OCI-LY7 (cell line): ENCODE results near the gene GJB5. TPM values are rescaled to one million over a fixed set of nuclear protein-coding genes. Genes with fewer than 3 reads are reported as not detected.

Experiments used
- BruUV-seq: library from RNA; stranded (reverse); fragments of 400-500 nt; replicated peaks from 2 replicates; lab custom pipeline; 2021; lab: Mats Ljungman, UMichigan
- CTCF ChIA-PET: fragments of 300-600 bp; sonication (Branson Sonifier 250); formaldehyde crosslinking; loops from one replicate; lab custom pipeline; 2022; ENCODE audit warnings: antibody characterized with exemption; ENCODE audit not compliant: unreplicated experiment; lab: Charles Lee
- POLR2A ChIA-PET: fragments of 300-600 bp; sonication (Branson Sonifier 250); formaldehyde crosslinking; loops from one replicate; lab custom pipeline; 2022; ENCODE audit warnings: antibody characterized with exemption; lab: Charles Lee
- DNase-seq: peaks from one replicate; pipeline ENCODE4 v3.0.0-alpha.2; 2015; ENCODE audit warnings: low spot score
- H2AFZ ChIP-seq: fragments of 200-600 bp; sonication (generic), shearing (Covaris generic); 2 replicates; pipeline ENCODE4 v1.6.1; 2014; ENCODE audit warnings: mild to moderate bottlenecking, antibody characterized with exemption, low read length, moderate library complexity
- H3K27ac ChIP-seq: fragments of 200-600 bp; sonication (generic); 2 replicates; pipeline ENCODE4 v1.5.1; 2014; ENCODE audit warnings: mixed run types, low read depth, mild to moderate bottlenecking, moderate library complexity, low read length, inconsistent platforms; ENCODE audit not compliant: poor library complexity, severe bottlenecking
- H3K36me3 ChIP-seq: fragments of 200-600 bp; sonication (generic); 2 replicates; pipeline ENCODE4 v1.6.1; 2014; ENCODE audit warnings: mild to moderate bottlenecking, antibody characterized with exemption, low read length, moderate library complexity, mixed read lengths; ENCODE audit not compliant: insufficient read depth
- H3K4me1 ChIP-seq: fragments of 200-600 bp; sonication (generic); 2 replicates; pipeline ENCODE4 v1.5.1; 2014; ENCODE audit warnings: mild to moderate bottlenecking, low read length; ENCODE audit not compliant: insufficient read depth, poor library complexity, severe bottlenecking
- H3K4me2 ChIP-seq: fragments of 200-600 bp; sonication (generic); 2 replicates; pipeline ENCODE4 v1.6.1; 2014; ENCODE audit warnings: mild to moderate bottlenecking, low read length
- H3K4me3 ChIP-seq: fragments of 200-600 bp; sonication (generic); 2 replicates; pipeline ENCODE4 v1.5.1; 2014; ENCODE audit warnings: mild to moderate bottlenecking, low read depth, low read length; ENCODE audit not compliant: poor library complexity, severe bottlenecking
- H3K79me2 ChIP-seq: fragments of 200-600 bp; sonication (generic); 2 replicates; pipeline ENCODE4 v1.6.1; 2016; ENCODE audit warnings: low read depth, mild to moderate bottlenecking, low read length, moderate library complexity, mixed read lengths; ENCODE audit not compliant: insufficient read depth
- H3K9me2 ChIP-seq: fragments of 200-600 bp; sonication (generic); 2 replicates; pipeline ENCODE4 v1.6.1; 2016; ENCODE audit warnings: mild to moderate bottlenecking, low read length, mixed read lengths; ENCODE audit not compliant: insufficient read depth
- H3K9me3 ChIP-seq: fragments of 200-600 bp; sonication (generic); 2 replicates; pipeline ENCODE4 v1.6.1; 2014; ENCODE audit warnings: mild to moderate bottlenecking, mixed run types, low read length, mixed read lengths
- H4K20me1 ChIP-seq: fragments of 200-600 bp; sonication (generic); 2 replicates; pipeline ENCODE4 v1.6.1; 2014; ENCODE audit warnings: mild to moderate bottlenecking, antibody characterized with exemption, low read length, moderate library complexity, mixed read lengths; ENCODE audit not compliant: insufficient read depth
- CTCF ChIP-seq: fragments of 200-600 bp; sonication (generic); conservative IDR thresholded peaks from 2 replicates; pipeline ENCODE4 v1.5.1; 2014; ENCODE audit warnings: mild to moderate bottlenecking, antibody characterized with exemption, low read length, moderate library complexity, mixed read lengths
- EZH2phosphoT487 ChIP-seq: fragments of 200-600 bp; sonication (generic); IDR thresholded peaks from 2 replicates; pipeline ENCODE4 v1.6.1; 2018; ENCODE audit warnings: low read depth, borderline replicate concordance, mild to moderate bottlenecking, mixed run types, antibody characterized with exemption, low read length, moderate library complexity, mixed read lengths
- intact Hi-C: fragments of 100-400 bp; cut with micrococcal nuclease; formaldehyde crosslinking; loops from one replicate; pipeline ENCODE4 v1.10.0; 2022; ENCODE audit not compliant: unreplicated experiment
- total RNA-seq, 2 experiments: library from RNA; depleted of rRNA in 1 of 2; stranded (reverse); fragments of >200 nt in 1 of 2; shearing (Covaris generic) in 1 of 2; gene quantifications; 2 replicates each; pipeline ENCODE4 v1.2.3, GENCODE V29; 2014 to 2022

The GJB5 gene
- total RNA-seq, 2 experiments from 2014 or later, result not detected

GRCh38 chr1:34761176-34761761, 6.4 kb downstream of the GJB5 start:
- Histone ChIP-seq H3K79me2 (no peaks in the 10 kb centered on the region), H3K36me3 (no peaks in the 10 kb centered on the region), H3K9me3 (no peaks in the 10 kb centered on the region), H4K20me1 (no peaks in the 10 kb centered on the region), H3K27ac (no peak overlapping the region), H3K4me3 (no peak overlapping the region), H3K4me2 (no peak overlapping the region), H3K4me1 (no peaks in the 10 kb centered on the region), H2AFZ (no peak overlapping the region), H3K9me2 (no peaks in the 10 kb centered on the region)
- intact Hi-C loops, result no loop called here
- ChIA-PET CTCF (no interaction called here), POLR2A (no interaction called here)
- no peak for TF ChIP-seq EZH2phosphoT487
- TF ChIP-seq CTCF, result no peak
- DNase-seq, result no peak
- no TSS peak for BruUV-seq

GRCh38 chr1:34761776-34762307, 7.0 kb downstream of the GJB5 start:
- POLR2A ChIA-PET, result no interaction called here
- no peaks in the 10 kb centered on the region for H3K9me2 ChIP-seq
- TF ChIP-seq CTCF, result no peak
- TF ChIP-seq EZH2phosphoT487, result no peak
- DNase-seq, result no peak
- intact Hi-C loops, result no loop called here
- no peaks in the 10 kb centered on the region for H3K9me3 ChIP-seq
- no peaks in the 10 kb centered on the region for H3K79me2 ChIP-seq
- no peaks in the 10 kb centered on the region for H3K4me1 ChIP-seq
- no peak overlapping the region for H2AFZ ChIP-seq
- H3K27ac ChIP-seq, result no peak overlapping the region
- no peak overlapping the region for H3K4me2 ChIP-seq
- no peaks in the 10 kb centered on the region for H3K36me3 ChIP-seq
- no peak overlapping the region for H3K4me3 ChIP-seq
- no peaks in the 10 kb centered on the region for H4K20me1 ChIP-seq
- CTCF ChIA-PET, result no interaction called here
- no TSS peak for BruUV-seq

GRCh38 chr1:34762474-34763141, 7.8 kb downstream of the GJB5 start:
- H3K79me2 ChIP-seq, result no peaks in the 10 kb centered on the region
- DNase-seq, result no peak
- intact Hi-C loops, result no loop called here
- ChIA-PET POLR2A (no interaction called here), CTCF (no interaction called here)
- H3K9me2 ChIP-seq, result no peaks in the 10 kb centered on the region
- BruUV-seq, result no TSS peak
- H3K4me2 ChIP-seq, result no peak overlapping the region
- no peak overlapping the region for H3K27ac ChIP-seq
- H3K4me1 ChIP-seq, result no peaks in the 10 kb centered on the region
- no peaks in the 10 kb centered on the region for H3K36me3 ChIP-seq
- H3K9me3 ChIP-seq, result no peaks in the 10 kb centered on the region
- TF ChIP-seq CTCF (no peak), EZH2phosphoT487 (no peak)
- no peaks in the 10 kb centered on the region for H4K20me1 ChIP-seq
- no peak overlapping the region for H2AFZ ChIP-seq
- no peak overlapping the region for H3K4me3 ChIP-seq
